Prostate gland (tissue), 2 donors: ENCODE data around the gene GAN.

Experiments used
- POLR2A ChIP-seq: fragments of 450-650 bp; IDR thresholded peaks from one replicate; pipeline ENCODE4 v1.6.1; 2016; ENCODE audit warnings: antibody characterized with exemption, mild to moderate bottlenecking
- POLR2AphosphoS5 ChIP-seq: sonication (generic); formaldehyde crosslinking; IDR thresholded peaks from one replicate; pipeline ENCODE4 v1.6.1; 2017; ENCODE audit warnings: antibody characterized with exemption
- TF ChIP-seq, protein P1 (sequence below), 4 experiments: fragments of 200-600 bp in 2 of 4; fragments of 450-650 bp in 2 of 4; sonication (generic) in 2 of 4; IDR thresholded peaks; 1 replicate in 3 of 4; 2 replicates in 1 of 4; pipeline ENCODE4 v1.5.1; 2016 to 2019; ENCODE audit warnings: antibody characterized with exemption in 4 of 4, mild to moderate bottlenecking in 2 of 4, moderate library complexity in 2 of 4

DNA sequence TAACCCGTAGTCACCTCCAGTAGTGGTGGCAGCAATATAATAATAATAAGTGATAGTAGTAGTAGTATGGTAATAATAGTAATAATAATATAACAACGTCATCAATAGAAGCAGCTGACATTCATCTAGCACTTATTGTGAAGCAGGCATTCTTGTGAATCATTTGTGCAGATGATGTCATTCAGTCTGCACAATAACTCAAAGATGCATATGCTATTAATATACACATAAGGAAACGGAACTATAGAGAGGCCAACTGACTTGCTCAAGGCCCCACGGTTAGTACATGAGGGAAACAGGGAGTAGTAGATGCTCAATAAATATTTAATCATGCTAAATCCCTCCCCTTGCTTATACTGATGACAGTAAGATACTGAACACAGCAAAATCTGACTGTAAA lies 35.4 kb upstream of the GAN start:
- TF ChIP-seq, protein P1, sequence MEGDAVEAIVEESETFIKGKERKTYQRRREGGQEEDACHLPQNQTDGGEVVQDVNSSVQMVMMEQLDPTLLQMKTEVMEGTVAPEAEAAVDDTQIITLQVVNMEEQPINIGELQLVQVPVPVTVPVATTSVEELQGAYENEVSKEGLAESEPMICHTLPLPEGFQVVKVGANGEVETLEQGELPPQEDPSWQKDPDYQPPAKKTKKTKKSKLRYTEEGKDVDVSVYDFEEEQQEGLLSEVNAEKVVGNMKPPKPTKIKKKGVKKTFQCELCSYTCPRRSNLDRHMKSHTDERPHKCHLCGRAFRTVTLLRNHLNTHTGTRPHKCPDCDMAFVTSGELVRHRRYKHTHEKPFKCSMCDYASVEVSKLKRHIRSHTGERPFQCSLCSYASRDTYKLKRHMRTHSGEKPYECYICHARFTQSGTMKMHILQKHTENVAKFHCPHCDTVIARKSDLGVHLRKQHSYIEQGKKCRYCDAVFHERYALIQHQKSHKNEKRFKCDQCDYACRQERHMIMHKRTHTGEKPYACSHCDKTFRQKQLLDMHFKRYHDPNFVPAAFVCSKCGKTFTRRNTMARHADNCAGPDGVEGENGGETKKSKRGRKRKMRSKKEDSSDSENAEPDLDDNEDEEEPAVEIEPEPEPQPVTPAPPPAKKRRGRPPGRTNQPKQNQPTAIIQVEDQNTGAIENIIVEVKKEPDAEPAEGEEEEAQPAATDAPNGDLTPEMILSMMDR (IDR thresholded peaks at IDR 0.05), result no peak
- no peak for TF ChIP-seq POLR2A
- no peak for TF ChIP-seq POLR2AphosphoS5
